ENCODE results near the gene FXR2. TPM values are rescaled to one million over a fixed set of nuclear protein-coding genes. Genes with fewer than 3 reads are reported as not detected.

Gene FXR2
- total and polyA plus RNA-seq, 9 of the 15 experiments (the other 6 are each of a cell fraction or from before 2014, with no cell fraction given) = 2.0 to 49.3 (median 24.5) TPM

DNA sequence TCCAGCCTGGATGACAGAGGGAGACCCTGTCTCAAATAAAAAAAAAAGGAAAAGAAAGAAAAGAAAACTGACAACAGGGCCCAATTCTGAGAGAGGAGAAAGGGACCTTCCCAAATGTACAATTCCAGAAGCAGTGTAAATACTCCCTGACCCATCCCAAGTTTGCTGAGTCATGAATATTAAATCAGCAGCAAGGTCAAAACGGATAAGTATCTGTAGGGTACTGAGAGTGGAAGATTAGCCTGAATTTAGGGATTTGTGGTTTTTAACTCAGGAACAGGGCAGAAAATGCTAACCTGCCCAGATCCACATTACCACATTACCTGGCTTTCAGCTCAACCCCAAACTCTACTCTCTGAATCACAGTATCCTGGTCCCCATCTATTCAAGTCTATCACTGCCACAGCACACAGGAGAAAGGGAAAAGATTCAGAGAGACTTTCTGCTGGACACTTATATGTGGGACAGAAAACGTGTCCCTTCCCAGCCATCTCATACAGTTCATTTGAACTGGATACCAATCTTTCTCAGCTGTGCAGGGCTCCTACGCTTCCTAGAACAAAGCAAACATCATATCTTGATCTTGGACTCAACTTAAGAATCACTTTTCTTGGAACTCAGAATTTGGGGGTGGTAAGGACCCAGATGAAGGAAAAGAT, 2.9 kb downstream of the FXR2 start (continued):
- TF ChIP-seq, protein P1, sequence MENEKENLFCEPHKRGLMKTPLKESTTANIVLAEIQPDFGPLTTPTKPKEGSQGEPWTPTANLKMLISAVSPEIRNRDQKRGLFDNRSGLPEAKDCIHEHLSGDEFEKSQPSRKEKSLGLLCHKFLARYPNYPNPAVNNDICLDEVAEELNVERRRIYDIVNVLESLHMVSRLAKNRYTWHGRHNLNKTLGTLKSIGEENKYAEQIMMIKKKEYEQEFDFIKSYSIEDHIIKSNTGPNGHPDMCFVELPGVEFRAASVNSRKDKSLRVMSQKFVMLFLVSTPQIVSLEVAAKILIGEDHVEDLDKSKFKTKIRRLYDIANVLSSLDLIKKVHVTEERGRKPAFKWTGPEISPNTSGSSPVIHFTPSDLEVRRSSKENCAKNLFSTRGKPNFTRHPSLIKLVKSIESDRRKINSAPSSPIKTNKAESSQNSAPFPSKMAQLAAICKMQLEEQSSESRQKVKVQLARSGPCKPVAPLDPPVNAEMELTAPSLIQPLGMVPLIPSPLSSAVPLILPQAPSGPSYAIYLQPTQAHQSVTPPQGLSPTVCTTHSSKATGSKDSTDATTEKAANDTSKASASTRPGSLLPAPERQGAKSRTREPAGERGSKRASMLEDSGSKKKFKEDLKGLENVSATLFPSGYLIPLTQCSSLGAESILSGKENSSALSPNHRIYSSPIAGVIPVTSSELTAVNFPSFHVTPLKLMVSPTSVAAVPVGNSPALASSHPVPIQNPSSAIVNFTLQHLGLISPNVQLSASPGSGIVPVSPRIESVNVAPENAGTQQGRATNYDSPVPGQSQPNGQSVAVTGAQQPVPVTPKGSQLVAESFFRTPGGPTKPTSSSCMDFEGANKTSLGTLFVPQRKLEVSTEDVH (IDR thresholded peaks at IDR 0.05; ENCODE audit: low read depth, partially characterized antibody) = no peak
- TF ChIP-seq, protein P2, sequence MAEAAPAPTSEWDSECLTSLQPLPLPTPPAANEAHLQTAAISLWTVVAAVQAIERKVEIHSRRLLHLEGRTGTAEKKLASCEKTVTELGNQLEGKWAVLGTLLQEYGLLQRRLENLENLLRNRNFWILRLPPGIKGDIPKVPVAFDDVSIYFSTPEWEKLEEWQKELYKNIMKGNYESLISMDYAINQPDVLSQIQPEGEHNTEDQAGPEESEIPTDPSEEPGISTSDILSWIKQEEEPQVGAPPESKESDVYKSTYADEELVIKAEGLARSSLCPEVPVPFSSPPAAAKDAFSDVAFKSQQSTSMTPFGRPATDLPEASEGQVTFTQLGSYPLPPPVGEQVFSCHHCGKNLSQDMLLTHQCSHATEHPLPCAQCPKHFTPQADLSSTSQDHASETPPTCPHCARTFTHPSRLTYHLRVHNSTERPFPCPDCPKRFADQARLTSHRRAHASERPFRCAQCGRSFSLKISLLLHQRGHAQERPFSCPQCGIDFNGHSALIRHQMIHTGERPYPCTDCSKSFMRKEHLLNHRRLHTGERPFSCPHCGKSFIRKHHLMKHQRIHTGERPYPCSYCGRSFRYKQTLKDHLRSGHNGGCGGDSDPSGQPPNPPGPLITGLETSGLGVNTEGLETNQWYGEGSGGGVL (CRISPR knock-in tag; IDR thresholded peaks at IDR 0.05) = no peak
- TF ChIP-seq KDM1A (IDR thresholded peaks at IDR 0.05) (peak; percentile 95), NFE2L1 (tag; IDR thresholded peaks at IDR 0.05; ENCODE audit: borderline replicate concordance, low read depth) (peak; percentile 72; the same call in 1 of the 2 replicates), NCOA2 (IDR thresholded peaks at IDR 0.05; ENCODE audit: partially characterized antibody in 2 of 2) (no peak), NFE2 (IDR thresholded peaks at IDR 0.05; ENCODE audit: low read depth) (peak; percentile 89), RCOR1 (IDR thresholded peaks at IDR 0.05; ENCODE audit: borderline replicate concordance in 1 of 2, low read depth in 2 of 2, low read length in 2 of 2) (peak in 1 of 2 experiments; percentile 98; a peak in 2 of 4 replicates), HDAC1 (IDR thresholded peaks at IDR 0.05) (peak in 1 of 2 experiments; percentile 86; a peak in 2 of 4 replicates), NR2C2 (CRISPR knock-in tag; IDR thresholded peaks at IDR 0.05) (no peak), NR2C2 (tag; IDR thresholded peaks at IDR 0.05) (peak; percentile 61), TEAD4 (IDR thresholded peaks at IDR 0.05; ENCODE audit: low read length) (peak; percentile 29; the same call in 1 of the 2 replicates), TEAD4 (CRISPR knock-in tag; IDR thresholded peaks at IDR 0.05; ENCODE audit: borderline replicate concordance) (no peak), ZC3H4 (CRISPR knock-in tag; IDR thresholded peaks at IDR 0.05; ENCODE audit: borderline replicate concordance) (no peak), ZNF316 (IDR thresholded peaks at IDR 0.05) (peak; percentile 99), MYBL2 (IDR thresholded peaks at IDR 0.05; ENCODE audit: low read depth) (no peak), MYBL2 (CRISPR knock-in tag; IDR thresholded peaks at IDR 0.05; ENCODE audit: borderline replicate concordance) (no peak), DPF2 (IDR thresholded peaks at IDR 0.05) (0 out of 2 replicates have a peak, but pooled peaks have one; percentile 46)
- TF ChIP-seq, protein P3, sequence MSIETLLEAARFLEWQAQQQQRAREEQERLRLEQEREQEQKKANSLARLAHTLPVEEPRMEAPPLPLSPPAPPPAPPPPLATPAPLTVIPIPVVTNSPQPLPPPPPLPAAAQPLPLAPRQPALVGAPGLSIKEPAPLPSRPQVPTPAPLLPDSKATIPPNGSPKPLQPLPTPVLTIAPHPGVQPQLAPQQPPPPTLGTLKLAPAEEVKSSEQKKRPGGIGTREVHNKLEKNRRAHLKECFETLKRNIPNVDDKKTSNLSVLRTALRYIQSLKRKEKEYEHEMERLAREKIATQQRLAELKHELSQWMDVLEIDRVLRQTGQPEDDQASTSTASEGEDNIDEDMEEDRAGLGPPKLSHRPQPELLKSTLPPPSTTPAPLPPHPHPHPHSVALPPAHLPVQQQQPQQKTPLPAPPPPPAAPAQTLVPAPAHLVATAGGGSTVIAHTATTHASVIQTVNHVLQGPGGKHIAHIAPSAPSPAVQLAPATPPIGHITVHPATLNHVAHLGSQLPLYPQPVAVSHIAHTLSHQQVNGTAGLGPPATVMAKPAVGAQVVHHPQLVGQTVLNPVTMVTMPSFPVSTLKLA (conservative IDR thresholded peaks at IDR 0.05) = 0 out of 4 replicates have a peak, but pooled peaks of 1 of the 2 experiments have one; percentile 7
- TF ChIP-seq, protein P4, sequence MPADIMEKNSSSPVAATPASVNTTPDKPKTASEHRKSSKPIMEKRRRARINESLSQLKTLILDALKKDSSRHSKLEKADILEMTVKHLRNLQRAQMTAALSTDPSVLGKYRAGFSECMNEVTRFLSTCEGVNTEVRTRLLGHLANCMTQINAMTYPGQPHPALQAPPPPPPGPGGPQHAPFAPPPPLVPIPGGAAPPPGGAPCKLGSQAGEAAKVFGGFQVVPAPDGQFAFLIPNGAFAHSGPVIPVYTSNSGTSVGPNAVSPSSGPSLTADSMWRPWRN (IDR thresholded peaks at IDR 0.05; ENCODE audit: low read depth) = 0 out of 2 replicates have a peak, but pooled peaks have one; percentile 20

All from K562 (cell line).